ENCODE results near the gene ASTE1.
"Not testable (repeated sequence)": the region's sequence is repeated elsewhere in the genome, so short reads cannot be mapped to it uniquely, and the experiment has no call there.

ASTE1 gene

GRCh38 chr3:131009698-131010097 is 16.9 kb downstream of the ASTE1 start:
- no peak for DNase-seq (ENCODE audit: low read depth in 2 of 2)

GRCh38 chr3:131008326-131008725 is 18.3 kb downstream of the ASTE1 start:
- DNase-seq (ENCODE audit: low read depth in 2 of 2), result no peak

- DNase-seq (ENCODE audit: low read depth in 2 of 2), result no peak
Observed at GRCh38 chr3:131007782-131008181, 18.8 kb downstream of the ASTE1 start.

GRCh38 chr3:131007256-131007655 is 19.4 kb downstream of the ASTE1 start:
- DNase-seq (ENCODE audit: low read depth in 2 of 2), result no peak

- no peak for DNase-seq (ENCODE audit: low read depth in 2 of 2)
Observed at GRCh38 chr3:131004603-131005002, 22.0 kb downstream of the ASTE1 start.

GRCh38 chr3:131001071-131001470 is 25.6 kb downstream of the ASTE1 start:
- DNase-seq (ENCODE audit: low read depth in 2 of 2), result no peak

GRCh38 chr3:130997289-130997688 is 29.3 kb downstream of the ASTE1 start:
- DNase-seq (ENCODE audit: low read depth in 2 of 2), result no peak

- no peak for DNase-seq (ENCODE audit: low read depth in 2 of 2)
Observed at GRCh38 chr3:130992344-130992743, 34.3 kb downstream of the ASTE1 start.

- no peak for DNase-seq (ENCODE audit: low read depth in 2 of 2)
Observed at GRCh38 chr3:130991126-130991525, 35.5 kb downstream of the ASTE1 start.

GRCh38 chr3:130990282-130990681 is 36.3 kb downstream of the ASTE1 start:
- DNase-seq (ENCODE audit: low read depth in 2 of 2), result no peak

GRCh38 chr3:130981469-130981868 is 45.2 kb downstream of the ASTE1 start:
- no peak for DNase-seq (ENCODE audit: low read depth in 2 of 2)

GRCh38 chr3:130979117-130979516 is 47.5 kb downstream of the ASTE1 start:
- no peak for DNase-seq (ENCODE audit: low read depth in 2 of 2)

- DNase-seq (ENCODE audit: low read depth in 2 of 2), result no peak
Observed at GRCh38 chr3:130976706-130977105, 49.9 kb downstream of the ASTE1 start.

- DNase-seq (ENCODE audit: low read depth in 2 of 2), result no peak
Observed at GRCh38 chr3:130975251-130975650, 51.4 kb downstream of the ASTE1 start.

- no peak for DNase-seq (ENCODE audit: low read depth in 2 of 2)
Observed at GRCh38 chr3:130974201-130974600, 52.4 kb downstream of the ASTE1 start.

GRCh38 chr3:130973406-130973805 is 53.2 kb downstream of the ASTE1 start:
- DNase-seq (ENCODE audit: low read depth in 2 of 2), result no peak

GRCh38 chr3:130972592-130972991 is 54.0 kb downstream of the ASTE1 start:
- DNase-seq (ENCODE audit: low read depth in 2 of 2), result not testable (repeated sequence)

GRCh38 chr3:130971208-130971607 is 55.4 kb downstream of the ASTE1 start:
- no peak for DNase-seq (ENCODE audit: low read depth in 2 of 2)

GRCh38 chr3:130969621-130970020 is 57.0 kb downstream of the ASTE1 start:
- DNase-seq (ENCODE audit: low read depth in 2 of 2), result no peak

GRCh38 chr3:130968221-130968620 is 58.4 kb downstream of the ASTE1 start:
- DNase-seq (ENCODE audit: low read depth in 2 of 2), result no peak

GRCh38 chr3:130967281-130967680 is 59.3 kb downstream of the ASTE1 start:
- DNase-seq (ENCODE audit: low read depth in 2 of 2), result no peak

- DNase-seq (ENCODE audit: low read depth in 2 of 2), result no peak
Observed at GRCh38 chr3:130963878-130964277, 62.7 kb downstream of the ASTE1 start.
